ENCODE data around the gene STC2. TPM values are rescaled to one million over a fixed set of nuclear protein-coding genes. Genes with fewer than 3 reads are reported as not detected.

Gene STC2
- total and polyA plus RNA-seq, 2 of the 4 experiments (the other 2 are of a cell fraction) = 87.5 to 270 TPM

DNA sequence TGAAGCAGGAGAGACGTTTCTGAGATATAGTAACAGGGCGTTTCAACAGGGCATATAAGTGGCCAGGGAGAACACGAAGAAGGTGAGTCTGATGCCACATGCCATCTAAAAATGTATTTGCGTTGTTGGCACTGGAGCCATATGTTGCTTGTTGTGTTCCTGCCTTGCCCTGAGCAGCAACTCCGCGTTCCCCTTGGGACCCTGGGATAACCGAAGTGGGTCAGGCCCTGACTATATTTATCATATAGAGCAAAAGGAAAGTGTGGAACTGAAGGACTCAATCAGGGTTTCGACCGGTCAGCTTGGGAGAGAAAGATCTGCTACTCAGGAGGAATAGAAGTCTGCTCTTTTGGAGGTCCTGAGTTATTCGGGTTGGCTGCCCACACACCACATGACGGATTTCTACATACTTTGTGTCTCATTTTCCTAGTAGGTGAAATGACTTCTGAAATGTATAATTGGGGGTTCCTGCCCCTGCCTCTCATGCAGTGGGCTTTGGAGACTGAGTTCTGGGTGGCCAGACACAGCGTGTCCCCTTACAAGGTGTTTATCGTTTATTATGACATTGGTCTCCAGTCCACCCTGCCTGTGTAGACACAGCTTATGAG lies 3.0 kb downstream of the STC2 start (continued):
- TF ChIP-seq MAZ (IDR thresholded peaks at IDR 0.05; ENCODE audit: borderline replicate concordance, low read depth, low read length) (no peak), CEBPB (IDR thresholded peaks at IDR 0.05; ENCODE audit: low read depth, low read length) (no peak), MAFK (IDR thresholded peaks at IDR 0.05; ENCODE audit: low read depth, low read length) (no peak), BHLHE40 (IDR thresholded peaks at IDR 0.05; ENCODE audit: low read depth, low read length) (no peak), CHD1 (IDR thresholded peaks at IDR 0.05; ENCODE audit: low read depth, low read length) (no peak)

Measured in IMR-90 (cell line).